Measurements from ENCODE around the gene NACC2.
"Not testable (repeated sequence)": the region's sequence is repeated elsewhere in the genome, so short reads cannot be mapped to it uniquely, and the experiment has no call there.

The NACC2 gene

GRCh38 chr9:136080716-136081112, 14.4 kb downstream of the NACC2 start:
- no peak for DNase-seq

- DNase-seq = no peak
Observed at GRCh38 chr9:136079916-136080246, 15.2 kb downstream of the NACC2 start.

GRCh38 chr9:136079211-136079915, 15.7 kb downstream of the NACC2 start:
- no peak for DNase-seq

GRCh38 chr9:136078498-136079011, 16.5 kb downstream of the NACC2 start:
- no peak for DNase-seq

GRCh38 chr9:136078024-136078423, 17.1 kb downstream of the NACC2 start:
- no peak for DNase-seq

- DNase-seq = no peak
Observed at GRCh38 chr9:136077491-136077890, 17.6 kb downstream of the NACC2 start.

- no peak for DNase-seq
Observed at GRCh38 chr9:136075881-136076678, 19.0 kb downstream of the NACC2 start.

- DNase-seq = no peak
Observed at GRCh38 chr9:136075134-136075841, 19.8 kb downstream of the NACC2 start.

- no peak for DNase-seq
Observed at GRCh38 chr9:136074706-136075105, 20.4 kb downstream of the NACC2 start.

GRCh38 chr9:136062657-136063439, 32.2 kb downstream of the NACC2 start:
- no peak for DNase-seq

- not testable (repeated sequence) for DNase-seq
Observed at GRCh38 chr9:136061916-136062315, 33.2 kb downstream of the NACC2 start.

GRCh38 chr9:136061405-136061804, 33.7 kb downstream of the NACC2 start:
- DNase-seq = no peak

- no peak for DNase-seq
Observed at GRCh38 chr9:136060671-136061371, 34.3 kb downstream of the NACC2 start.

GRCh38 chr9:136059851-136060670, 35.0 kb downstream of the NACC2 start:
- peak; percentile 75 for DNase-seq

GRCh38 chr9:136059321-136059791, 35.7 kb downstream of the NACC2 start:
- DNase-seq = no peak

- no peak for DNase-seq
Observed at GRCh38 chr9:136058801-136059302, 36.2 kb downstream of the NACC2 start.

- no peak for DNase-seq
Observed at GRCh38 chr9:136058084-136058483, 37.0 kb downstream of the NACC2 start.

- no peak for DNase-seq
Observed at GRCh38 chr9:136057236-136058081, 37.6 kb downstream of the NACC2 start.

- DNase-seq = no peak
Observed at GRCh38 chr9:136056546-136057235, 38.4 kb downstream of the NACC2 start.
